Cardiac muscle cell (in vitro differentiated cells and primary cell): ENCODE data around the gene PPP1R15B. TPM values are rescaled to one million over a fixed set of nuclear protein-coding genes. Genes with fewer than 3 reads are reported as not detected.

ENCODE experiments used
- DNase-seq, 2 donors: peaks; one replicate each; pipeline versions ENCODE4 v3.0.0 to v3.0.0-alpha.2; 2010 to 2017; ENCODE audit warnings: low read depth in 1 of 2, low spot score in 1 of 2
- H3K27ac ChIP-seq: fragments of 200-600 bp; sonication (generic); 2 replicates; pipeline ENCODE4 v1.5.1; 2016
- H3K27me3 ChIP-seq: fragments of 200-600 bp; sonication (generic); 2 replicates; pipeline ENCODE4 v1.6.0; 2016; ENCODE audit warnings: control low read depth
- H3K36me3 ChIP-seq: fragments of 200-600 bp; sonication (generic); 2 replicates; pipeline ENCODE4 v1.5.1; 2016; ENCODE audit warnings: control low read depth
- H3K4me1 ChIP-seq: fragments of 200-600 bp; sonication (generic); 2 replicates; pipeline ENCODE4 v1.8.1; 2017; ENCODE audit warnings: low read depth, mild to moderate bottlenecking, mixed run types
- H3K4me3 ChIP-seq: fragments of 200-600 bp; sonication (generic); 2 replicates; pipeline ENCODE4 v1.5.1; 2016; ENCODE audit warnings: mild to moderate bottlenecking
- H3K9me3 ChIP-seq: fragments of 200-600 bp; sonication (generic); 2 replicates; pipeline ENCODE4 v1.5.1; 2017; ENCODE audit warnings: low read depth, mild to moderate bottlenecking, control low read depth
- polyA plus RNA-seq: library from polyadenylated mRNA; unstranded; fragments of >200 nt; fragmentation: Nextera tagmentation; extraction: Ambion mirVana; gene quantifications from 2 replicates; pipeline ENCODE4 v1.2.1, GENCODE V29; 2016
- total RNA-seq: library from RNA; depleted of rRNA; stranded (reverse); fragments of >200 nt; gene quantifications from 2 replicates; pipeline ENCODE4 v1.2.3, GENCODE V29; 2016
- TF ChIP-seq, protein P1 (sequence below): IDR thresholded peaks from 2 replicates; pipeline ENCODE4 v1.5.1; 2012; ENCODE audit warnings: low read depth, mild to moderate bottlenecking, low read length

Gene PPP1R15B
- total and polyA plus RNA-seq, 2 experiments from 2014 or later = 19.8 to 24.9 TPM

DNA sequence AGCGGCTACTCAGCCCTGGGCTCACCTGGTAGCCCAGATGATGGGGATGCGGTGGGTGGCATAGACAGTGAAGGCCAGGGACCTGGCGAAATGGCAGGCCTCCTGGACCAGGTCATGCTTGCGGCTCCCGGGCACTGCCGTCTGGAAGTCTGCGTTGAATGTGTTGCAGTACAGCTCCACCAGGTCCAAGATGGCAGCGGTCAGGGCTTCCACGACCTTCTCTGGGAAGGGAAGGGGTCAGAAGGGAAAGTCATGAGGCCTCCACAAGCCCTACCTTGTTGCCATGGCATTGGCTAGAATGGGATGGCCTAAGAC is 44.2 kb upstream of the PPP1R15B start:
- Histone ChIP-seq H3K4me1 (peaks cover 11% of the 10 kb centered on the region), H3K27ac (no peak overlapping the region), H3K9me3 (no peaks in the 10 kb centered on the region), H3K36me3 (peaks cover 44% of the 10 kb centered on the region), H3K4me3 (no peak overlapping the region), H3K27me3 (no peaks in the 10 kb centered on the region)
- TF ChIP-seq, protein P1, sequence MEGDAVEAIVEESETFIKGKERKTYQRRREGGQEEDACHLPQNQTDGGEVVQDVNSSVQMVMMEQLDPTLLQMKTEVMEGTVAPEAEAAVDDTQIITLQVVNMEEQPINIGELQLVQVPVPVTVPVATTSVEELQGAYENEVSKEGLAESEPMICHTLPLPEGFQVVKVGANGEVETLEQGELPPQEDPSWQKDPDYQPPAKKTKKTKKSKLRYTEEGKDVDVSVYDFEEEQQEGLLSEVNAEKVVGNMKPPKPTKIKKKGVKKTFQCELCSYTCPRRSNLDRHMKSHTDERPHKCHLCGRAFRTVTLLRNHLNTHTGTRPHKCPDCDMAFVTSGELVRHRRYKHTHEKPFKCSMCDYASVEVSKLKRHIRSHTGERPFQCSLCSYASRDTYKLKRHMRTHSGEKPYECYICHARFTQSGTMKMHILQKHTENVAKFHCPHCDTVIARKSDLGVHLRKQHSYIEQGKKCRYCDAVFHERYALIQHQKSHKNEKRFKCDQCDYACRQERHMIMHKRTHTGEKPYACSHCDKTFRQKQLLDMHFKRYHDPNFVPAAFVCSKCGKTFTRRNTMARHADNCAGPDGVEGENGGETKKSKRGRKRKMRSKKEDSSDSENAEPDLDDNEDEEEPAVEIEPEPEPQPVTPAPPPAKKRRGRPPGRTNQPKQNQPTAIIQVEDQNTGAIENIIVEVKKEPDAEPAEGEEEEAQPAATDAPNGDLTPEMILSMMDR = no peak
- DNase-seq = no peak

DNA sequence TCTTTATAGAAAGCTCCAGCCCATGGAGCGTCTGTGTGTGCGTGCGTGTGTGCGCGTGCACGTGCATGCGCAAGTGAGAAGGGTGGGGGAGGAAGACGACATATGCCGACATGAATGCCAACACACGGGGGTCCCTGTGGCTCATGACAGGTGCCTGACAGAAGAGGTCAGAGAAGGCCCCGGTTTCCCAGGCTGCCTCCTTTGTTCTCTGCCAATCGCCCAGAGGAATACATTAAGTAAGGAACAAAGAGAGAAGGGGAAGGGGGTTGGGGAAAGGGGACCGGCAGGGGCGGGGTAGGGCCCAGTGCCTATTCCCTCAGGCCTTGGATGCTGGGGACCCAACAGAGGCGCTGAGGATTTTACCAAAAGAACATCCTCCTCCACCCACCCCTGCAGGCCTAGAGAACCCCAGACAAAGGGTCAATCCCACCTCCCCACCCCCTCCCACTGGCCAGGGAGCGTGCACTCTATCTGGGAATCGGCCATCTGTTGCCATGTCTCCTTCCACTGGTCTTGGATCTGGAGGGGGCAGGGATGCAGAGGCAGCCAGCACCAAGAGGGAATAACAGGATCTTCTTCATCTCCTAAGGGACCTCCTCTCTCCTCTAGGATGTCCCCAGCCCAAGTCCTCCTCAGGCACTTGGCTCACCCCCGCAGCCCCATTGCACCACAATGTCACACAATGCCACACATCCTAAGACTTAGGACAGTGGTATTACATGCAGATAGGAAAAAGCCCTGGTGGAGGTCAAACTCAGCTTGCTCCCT is 43.6 kb upstream of the PPP1R15B start:
- Histone ChIP-seq H3K9me3 (no peaks in the 10 kb centered on the region), H3K27me3 (no peaks in the 10 kb centered on the region), H3K36me3 (peaks cover 38% of the 10 kb centered on the region), H3K4me3 (no peak overlapping the region), H3K27ac (no peak overlapping the region), H3K4me1 (peaks cover 15% of the 10 kb centered on the region)
- no peak for DNase-seq
- TF ChIP-seq, protein P1 = no peak

DNA sequence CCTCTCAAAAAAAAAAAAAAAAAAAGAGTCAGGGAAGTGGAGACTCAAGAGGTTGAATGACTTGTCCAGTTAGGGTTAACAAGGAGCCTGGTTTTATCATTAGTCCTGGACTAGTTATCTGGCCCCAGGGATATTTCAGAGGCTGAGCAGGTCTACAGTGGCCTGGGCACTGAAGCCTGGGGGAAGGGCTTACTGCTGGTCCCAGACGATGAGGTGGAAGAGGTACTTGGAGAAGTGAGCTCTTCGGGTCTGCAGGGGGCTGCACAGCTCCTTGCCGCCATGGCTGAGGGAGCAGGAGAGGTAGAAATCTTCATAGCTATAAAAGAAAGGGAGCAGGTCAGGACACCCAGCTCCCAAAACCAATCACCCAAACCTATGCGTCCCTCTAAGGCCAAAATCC is 42.9 kb upstream of the PPP1R15B start:
- no peaks in the 10 kb centered on the region for H3K9me3 ChIP-seq
- peaks cover 35% of the 10 kb centered on the region for H3K36me3 ChIP-seq
- TF ChIP-seq, protein P1 = no peak
- no peak overlapping the region for H3K27ac ChIP-seq
- H3K4me1 ChIP-seq = peaks cover 15% of the 10 kb centered on the region
- no peaks in the 10 kb centered on the region for H3K27me3 ChIP-seq
- DNase-seq = no peak
- no peak overlapping the region for H3K4me3 ChIP-seq

- DNase-seq = no peak
- Histone ChIP-seq H3K27ac (no peak overlapping the region), H3K27me3 (no peaks in the 10 kb centered on the region), H3K9me3 (no peaks in the 10 kb centered on the region), H3K4me1 (peaks cover 15% of the 10 kb centered on the region), H3K36me3 (peaks cover 28% of the 10 kb centered on the region), H3K4me3 (no peak overlapping the region)
- TF ChIP-seq, protein P1 = no peak
These were observed 41.6 kb upstream of the PPP1R15B start for GRCh38 chr1:204453141-204453772.

DNA sequence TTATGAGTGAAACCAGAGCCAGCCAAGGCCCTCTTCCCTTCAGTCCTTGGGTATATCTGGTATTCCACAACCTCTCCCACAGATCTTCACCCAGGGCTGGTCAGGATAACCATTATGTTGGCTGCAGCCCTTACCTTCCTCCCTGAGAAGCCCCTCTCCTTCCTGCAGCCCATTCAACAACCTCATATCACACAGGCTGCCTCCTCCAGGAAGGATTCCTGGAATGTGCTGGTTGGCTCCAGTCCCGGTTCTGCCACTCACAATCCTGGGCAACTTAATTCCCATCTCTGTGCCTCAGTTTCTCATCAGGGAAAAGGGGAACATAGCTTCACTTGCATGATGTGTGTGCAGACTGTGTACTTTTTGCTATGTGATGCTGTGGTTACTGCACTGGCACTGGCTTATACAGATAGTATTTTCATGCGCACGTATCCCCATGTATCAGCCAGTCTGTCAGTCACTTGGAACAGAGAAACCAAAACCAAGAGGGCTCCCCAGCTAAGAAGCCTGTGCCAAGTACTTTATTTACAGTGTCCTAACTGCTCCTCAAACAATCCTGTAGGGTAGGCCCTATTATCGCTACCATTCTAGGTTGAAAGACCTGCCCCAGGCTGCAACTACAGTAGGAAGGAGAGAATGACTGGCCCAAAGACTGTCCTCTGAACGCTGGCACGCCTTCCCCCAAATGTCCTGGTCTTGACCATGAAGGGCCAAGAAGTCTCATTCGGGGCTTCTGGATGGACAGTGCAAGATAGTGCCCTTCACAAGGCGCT is 39.9 kb upstream of the PPP1R15B start:
- no peaks in the 10 kb centered on the region for H3K9me3 ChIP-seq
- H3K27me3 ChIP-seq = no peaks in the 10 kb centered on the region
- peaks cover 21% of the 10 kb centered on the region for H3K36me3 ChIP-seq
- peaks cover 25% of the 10 kb centered on the region for H3K4me1 ChIP-seq
- no peak overlapping the region for H3K4me3 ChIP-seq
- TF ChIP-seq, protein P1 = no peak
- H3K27ac ChIP-seq = peak overlapping the region; percentile 70
- DNase-seq = no peak
